HCT116 (cell line): ENCODE measurements around the gene PSPC1. TPM values are rescaled to one million over a fixed set of nuclear protein-coding genes. Genes with fewer than 3 reads are reported as not detected.

Source experiments
- ATAC-seq: fragments of 200-7000 bp; cut with Tn5 transposase; 2 replicates; pipeline ENCODE4 v1.9.1; 2020; ENCODE audit warnings: mild to moderate bottlenecking, moderate library complexity
- BruUV-seq: library from RNA; stranded (reverse); fragments of 400-500 nt; replicated peaks from 2 replicates; lab custom pipeline; 2021; lab: Mats Ljungman, UMichigan
- CTCF ChIA-PET: fragments of 300-600 bp; sonication (Branson Sonifier 250); formaldehyde crosslinking; loops from one replicate; lab custom pipeline; 2021; ENCODE audit warnings: antibody characterized with exemption; lab: Charles Lee
- POLR2A ChIA-PET: fragments of 300-600, 350-600 bp; sonication (Branson Sonifier 250); formaldehyde crosslinking; loops from one replicate; lab custom pipeline; 2021; ENCODE audit warnings: antibody characterized with exemption; lab: Charles Lee
- RAD21 ChIA-PET, 2 experiments: fragments of 300-600 bp; sonication (Branson Sonifier 250); formaldehyde crosslinking; loops; one replicate each; lab custom pipeline; 2023; ENCODE audit warnings: low total read pairs in 2 of 2; ENCODE audit not compliant: uncharacterized antibody in 2 of 2, unreplicated experiment in 2 of 2, low non-redundant PET in 1 of 2; lab: Charles Lee
- DNase-seq: peaks from one replicate; pipeline ENCODE4 v3.0.0-alpha.2; 2010; ENCODE audit warnings: low read depth, low spot score
- H2AFZ ChIP-seq: fragments of 200-600 bp; shearing (Covaris generic), sonication (generic); 2 replicates; pipeline ENCODE4 v1.6.1; 2017; ENCODE audit warnings: low read depth, mixed run types, mixed read lengths, antibody characterized with exemption, low read length; ENCODE audit not compliant: poor library complexity, severe bottlenecking
- H3K27ac ChIP-seq: 2 replicates; pipeline ENCODE4 v1.5.1; 2012; ENCODE audit warnings: low read depth, low read length
- H3K27me3 ChIP-seq: fragments of 200-600 bp; sonication (generic); 2 replicates; pipeline ENCODE4 v1.6.1; 2016; ENCODE audit warnings: mixed run types, low read length, mixed read lengths; ENCODE audit not compliant: insufficient read depth
- H3K36me3 ChIP-seq, 2 experiments: fragments of 200-500 bp in 1 of 2; fragments of 200-600 bp in 1 of 2; sonication (Bioruptor generic) in 1 of 2; sonication (generic) in 1 of 2; 2 replicates each; pipeline versions ENCODE4 v1.5.1 to v1.6.1; 2014 to 2016; ENCODE audit warnings: low read length in 2 of 2, inconsistent platforms in 1 of 2, mixed read lengths in 1 of 2, mixed run types in 1 of 2; ENCODE audit not compliant: insufficient read depth in 2 of 2, control insufficient read depth in 1 of 2
- H3K4me1 ChIP-seq, 2 experiments: fragments of 200-600 bp in 1 of 2; sonication (generic) in 1 of 2; 2 replicates each; pipeline versions ENCODE4 v1.5.1 to v1.6.1; 2012 to 2017; ENCODE audit warnings: low read length in 2 of 2, inconsistent platforms in 1 of 2, mild to moderate bottlenecking in 1 of 2, mixed read lengths in 1 of 2, mixed run types in 1 of 2, moderate library complexity in 1 of 2; ENCODE audit not compliant: insufficient read depth in 2 of 2, control insufficient read depth in 1 of 2
- H3K4me2 ChIP-seq: fragments of 200-600 bp; sonication (generic); 2 replicates; pipeline ENCODE4 v1.6.1; 2017; ENCODE audit warnings: mixed run types, low read length, mixed read lengths
- H3K4me3 ChIP-seq, 2 experiments: fragments of 200-600 bp in 1 of 2; sonication (generic) in 1 of 2; replicated peaks in 1 of 2; 2 replicates each; pipeline ENCODE4 v1.5.1; 2011 to 2016; ENCODE audit warnings: low read length in 2 of 2, control low read depth in 1 of 2, low read depth in 1 of 2, mild to moderate bottlenecking in 1 of 2, mixed read lengths in 1 of 2, mixed run types in 1 of 2
- H3K79me2 ChIP-seq: fragments of 200-600 bp; sonication (generic); 2 replicates; pipeline ENCODE4 v1.6.1; 2017; ENCODE audit warnings: mild to moderate bottlenecking, mixed run types, low read length, moderate library complexity, mixed read lengths; ENCODE audit not compliant: insufficient read depth
- H3K9ac ChIP-seq: fragments of 200-600 bp; sonication (generic); 2 replicates; pipeline ENCODE4 v1.6.1; 2016; ENCODE audit warnings: low read length, mixed read lengths
- H3K9me2 ChIP-seq: fragments of 200-600 bp; sonication (generic), shearing (Covaris generic); 2 replicates; pipeline ENCODE4 v1.6.1; 2017; ENCODE audit warnings: mixed run types, mild to moderate bottlenecking, moderate library complexity; ENCODE audit not compliant: insufficient read depth
- H3K9me3 ChIP-seq, 2 experiments: fragments of 200-500 bp in 1 of 2; fragments of 200-600 bp in 1 of 2; sonication (Bioruptor generic) in 1 of 2; sonication (generic) in 1 of 2; 2 replicates each; pipeline ENCODE4 v1.6.1; 2014 to 2017; ENCODE audit warnings: low read length in 2 of 2, mixed read lengths in 2 of 2, inconsistent platforms in 1 of 2, low read depth in 1 of 2, mild to moderate bottlenecking in 1 of 2, mixed run types in 1 of 2, moderate library complexity in 1 of 2; ENCODE audit not compliant: control insufficient read depth in 1 of 2, insufficient read depth in 1 of 2
- H4K20me1 ChIP-seq: fragments of 200-600 bp; sonication (generic), shearing (Covaris generic); 2 replicates; pipeline ENCODE4 v1.6.1; 2017; ENCODE audit warnings: mixed run types, mild to moderate bottlenecking, moderate library complexity; ENCODE audit not compliant: insufficient read depth
- ATF3 ChIP-seq: IDR thresholded peaks from 2 replicates; pipeline ENCODE4 v1.6.1; 2012
- CBX3 ChIP-seq: IDR thresholded peaks from 2 replicates; pipeline ENCODE4 v1.6.1; 2012; ENCODE audit warnings: low read depth
- CEBPB ChIP-seq: IDR thresholded peaks from 2 replicates; pipeline ENCODE4 v1.6.1; 2012; ENCODE audit warnings: low read depth
- EGR1 ChIP-seq: IDR thresholded peaks from 2 replicates; pipeline ENCODE4 v1.6.1; 2012; ENCODE audit warnings: low read depth
- ELF1 ChIP-seq: IDR thresholded peaks from 2 replicates; pipeline ENCODE4 v1.6.1; 2012; ENCODE audit warnings: low read depth, borderline replicate concordance
- EZH2 ChIP-seq: fragments of 200-600 bp; sonication (generic); IDR thresholded peaks from 2 replicates; pipeline ENCODE4 v1.6.1; 2017; ENCODE audit warnings: antibody characterized with exemption, mixed run types
- EZH2phosphoT487 ChIP-seq: fragments of 200-600 bp; IDR thresholded peaks from 2 replicates; pipeline ENCODE4 v1.6.1; 2018; ENCODE audit warnings: antibody characterized with exemption, borderline replicate concordance
- POLR2AphosphoS5 ChIP-seq: IDR thresholded peaks from 2 replicates; pipeline ENCODE4 v1.6.1; 2011; ENCODE audit warnings: mild to moderate bottlenecking, low read depth, low read length, moderate library complexity
- RAD21 ChIP-seq: IDR thresholded peaks from 2 replicates; pipeline ENCODE4 v1.6.1; 2012; ENCODE audit warnings: low read depth, mild to moderate bottlenecking
- SIN3A ChIP-seq: IDR thresholded peaks from 2 replicates; pipeline ENCODE4 v1.6.1; 2012; ENCODE audit warnings: low read depth
- SP1 ChIP-seq: IDR thresholded peaks from 2 replicates; pipeline ENCODE4 v1.6.1; 2012; ENCODE audit warnings: low read depth
- SRF ChIP-seq: IDR thresholded peaks from 2 replicates; pipeline ENCODE4 v1.6.1; 2012; ENCODE audit warnings: low read depth
- TCF7L2 ChIP-seq: IDR thresholded peaks from 2 replicates; pipeline ENCODE4 v1.7.0; 2011; ENCODE audit warnings: borderline replicate concordance, inconsistent platforms; ENCODE audit not compliant: insufficient read depth, insufficient read length; ENCODE audit errors: extremely low read depth
- YY1 ChIP-seq: IDR thresholded peaks from 2 replicates; pipeline ENCODE4 v1.6.1; 2011; ENCODE audit warnings: low read length, low read depth, moderate library complexity, mild to moderate bottlenecking; ENCODE audit not compliant: insufficient replicate concordance; ENCODE audit errors: extremely low read depth
- ZFX ChIP-seq: fragments of 450-650 bp; IDR thresholded peaks from 2 replicates; pipeline ENCODE4 v1.6.1; 2017
- intact Hi-C: fragments of 100-400 bp; cut with micrococcal nuclease; formaldehyde crosslinking; loops from 2 replicates; pipeline ENCODE4 v1.10.0; 2022
- total RNA-seq: library from RNA; stranded (reverse); gene quantifications from one replicate; pipeline ENCODE4 v1.2.1, GENCODE V29; 2021; ENCODE audit not compliant: unreplicated experiment
- TF ChIP-seq, protein P1 (sequence below), 3 experiments: fragments of 200-600 bp in 1 of 3; sonication (generic) in 1 of 3; IDR thresholded peaks in 2 of 3; conservative IDR thresholded peaks in 1 of 3; 2 replicates each; pipeline ENCODE4 v1.5.1; 2012 to 2017; ENCODE audit warnings: low read depth in 2 of 3, low read length in 2 of 3, antibody characterized with exemption in 1 of 3, borderline replicate concordance in 1 of 3, control low read depth in 1 of 3, mild to moderate bottlenecking in 1 of 3, mixed read lengths in 1 of 3, mixed run types in 1 of 3, moderate library complexity in 1 of 3; ENCODE audit not compliant: insufficient read depth in 1 of 3
- TF ChIP-seq, protein P2 (sequence below): IDR thresholded peaks from 2 replicates; pipeline ENCODE4 v1.6.1; 2011; ENCODE audit warnings: mild to moderate bottlenecking, low read length, moderate library complexity; ENCODE audit not compliant: insufficient replicate concordance; ENCODE audit errors: extremely low read depth
- TF ChIP-seq, protein P3 (sequence below): IDR thresholded peaks from 2 replicates; pipeline ENCODE4 v1.6.1; 2012; ENCODE audit warnings: low read depth

PSPC1 gene
- total RNA-seq, 1 experiment from 2014 or later: 57.7 TPM

DNA sequence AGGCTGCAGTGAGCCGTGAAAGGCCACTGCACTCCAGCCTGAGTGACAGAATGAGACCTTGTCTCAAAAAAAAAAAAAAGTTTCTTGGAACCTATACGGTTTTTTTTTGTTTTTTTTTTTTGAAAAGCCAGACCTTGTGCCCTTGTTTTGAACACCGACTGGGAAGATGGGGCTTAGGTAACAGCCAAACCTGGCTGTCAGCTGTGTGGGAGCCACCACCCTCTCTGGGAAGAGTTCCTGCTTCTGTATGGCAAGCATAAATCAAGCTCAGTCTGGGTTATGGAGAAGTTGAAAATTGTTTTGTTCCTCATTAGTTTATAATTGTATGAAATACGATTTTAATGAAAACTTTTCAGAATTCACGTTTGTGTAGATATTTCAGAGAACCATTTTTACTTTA is 109.8 kb downstream of the PSPC1 start:
- Histone ChIP-seq H3K4me2 (no peak overlapping the region), H4K20me1 (no peaks in the 10 kb centered on the region; the same call in 1 of the 2 replicates), H3K9me2 (no peaks in the 10 kb centered on the region), H3K79me2 (no peaks in the 10 kb centered on the region), H3K27me3 (no peaks in the 10 kb centered on the region), H3K27ac (no peak overlapping the region), H3K4me3 (no peak overlapping the region), H3K9me3 (no peaks in the 10 kb centered on the region), H2AFZ (no peak overlapping the region), H3K36me3 (peaks cover 40 to 50% of the 10 kb centered on the region in 2 experiments), H3K9ac (no peak overlapping the region), H3K4me1 (no peaks in the 10 kb centered on the region)
- no peak for DNase-seq
- TF ChIP-seq, protein P1, sequence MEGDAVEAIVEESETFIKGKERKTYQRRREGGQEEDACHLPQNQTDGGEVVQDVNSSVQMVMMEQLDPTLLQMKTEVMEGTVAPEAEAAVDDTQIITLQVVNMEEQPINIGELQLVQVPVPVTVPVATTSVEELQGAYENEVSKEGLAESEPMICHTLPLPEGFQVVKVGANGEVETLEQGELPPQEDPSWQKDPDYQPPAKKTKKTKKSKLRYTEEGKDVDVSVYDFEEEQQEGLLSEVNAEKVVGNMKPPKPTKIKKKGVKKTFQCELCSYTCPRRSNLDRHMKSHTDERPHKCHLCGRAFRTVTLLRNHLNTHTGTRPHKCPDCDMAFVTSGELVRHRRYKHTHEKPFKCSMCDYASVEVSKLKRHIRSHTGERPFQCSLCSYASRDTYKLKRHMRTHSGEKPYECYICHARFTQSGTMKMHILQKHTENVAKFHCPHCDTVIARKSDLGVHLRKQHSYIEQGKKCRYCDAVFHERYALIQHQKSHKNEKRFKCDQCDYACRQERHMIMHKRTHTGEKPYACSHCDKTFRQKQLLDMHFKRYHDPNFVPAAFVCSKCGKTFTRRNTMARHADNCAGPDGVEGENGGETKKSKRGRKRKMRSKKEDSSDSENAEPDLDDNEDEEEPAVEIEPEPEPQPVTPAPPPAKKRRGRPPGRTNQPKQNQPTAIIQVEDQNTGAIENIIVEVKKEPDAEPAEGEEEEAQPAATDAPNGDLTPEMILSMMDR (IDR thresholded peaks at IDR 0.05 in 2 of 3, conservative IDR thresholded peaks at IDR 0.05 in 1 of 3; ENCODE audit: borderline replicate concordance in 1 of 3, insufficient read depth in 1 of 3, low read depth in 2 of 3, low read length in 2 of 3): no peak
- TF ChIP-seq ZFX: no peak
- no peak for TF ChIP-seq RAD21
- no peak for TF ChIP-seq ATF3
- no peak for TF ChIP-seq SP1
- TF ChIP-seq CBX3: no peak
- no peak for TF ChIP-seq SIN3A
- TF ChIP-seq CEBPB: no peak
- TF ChIP-seq, protein P2, sequence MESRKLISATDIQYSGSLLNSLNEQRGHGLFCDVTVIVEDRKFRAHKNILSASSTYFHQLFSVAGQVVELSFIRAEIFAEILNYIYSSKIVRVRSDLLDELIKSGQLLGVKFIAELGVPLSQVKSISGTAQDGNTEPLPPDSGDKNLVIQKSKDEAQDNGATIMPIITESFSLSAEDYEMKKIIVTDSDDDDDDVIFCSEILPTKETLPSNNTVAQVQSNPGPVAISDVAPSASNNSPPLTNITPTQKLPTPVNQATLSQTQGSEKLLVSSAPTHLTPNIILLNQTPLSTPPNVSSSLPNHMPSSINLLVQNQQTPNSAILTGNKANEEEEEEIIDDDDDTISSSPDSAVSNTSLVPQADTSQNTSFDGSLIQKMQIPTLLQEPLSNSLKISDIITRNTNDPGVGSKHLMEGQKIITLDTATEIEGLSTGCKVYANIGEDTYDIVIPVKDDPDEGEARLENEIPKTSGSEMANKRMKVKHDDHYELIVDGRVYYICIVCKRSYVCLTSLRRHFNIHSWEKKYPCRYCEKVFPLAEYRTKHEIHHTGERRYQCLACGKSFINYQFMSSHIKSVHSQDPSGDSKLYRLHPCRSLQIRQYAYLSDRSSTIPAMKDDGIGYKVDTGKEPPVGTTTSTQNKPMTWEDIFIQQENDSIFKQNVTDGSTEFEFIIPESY: no peak
- no peak for TF ChIP-seq ELF1
- no peak for TF ChIP-seq EZH2phosphoT487
- TF ChIP-seq SRF: no peak
- no peak for TF ChIP-seq TCF7L2
- no peak for TF ChIP-seq EZH2
- no peak for TF ChIP-seq YY1
- TF ChIP-seq, protein P3, sequence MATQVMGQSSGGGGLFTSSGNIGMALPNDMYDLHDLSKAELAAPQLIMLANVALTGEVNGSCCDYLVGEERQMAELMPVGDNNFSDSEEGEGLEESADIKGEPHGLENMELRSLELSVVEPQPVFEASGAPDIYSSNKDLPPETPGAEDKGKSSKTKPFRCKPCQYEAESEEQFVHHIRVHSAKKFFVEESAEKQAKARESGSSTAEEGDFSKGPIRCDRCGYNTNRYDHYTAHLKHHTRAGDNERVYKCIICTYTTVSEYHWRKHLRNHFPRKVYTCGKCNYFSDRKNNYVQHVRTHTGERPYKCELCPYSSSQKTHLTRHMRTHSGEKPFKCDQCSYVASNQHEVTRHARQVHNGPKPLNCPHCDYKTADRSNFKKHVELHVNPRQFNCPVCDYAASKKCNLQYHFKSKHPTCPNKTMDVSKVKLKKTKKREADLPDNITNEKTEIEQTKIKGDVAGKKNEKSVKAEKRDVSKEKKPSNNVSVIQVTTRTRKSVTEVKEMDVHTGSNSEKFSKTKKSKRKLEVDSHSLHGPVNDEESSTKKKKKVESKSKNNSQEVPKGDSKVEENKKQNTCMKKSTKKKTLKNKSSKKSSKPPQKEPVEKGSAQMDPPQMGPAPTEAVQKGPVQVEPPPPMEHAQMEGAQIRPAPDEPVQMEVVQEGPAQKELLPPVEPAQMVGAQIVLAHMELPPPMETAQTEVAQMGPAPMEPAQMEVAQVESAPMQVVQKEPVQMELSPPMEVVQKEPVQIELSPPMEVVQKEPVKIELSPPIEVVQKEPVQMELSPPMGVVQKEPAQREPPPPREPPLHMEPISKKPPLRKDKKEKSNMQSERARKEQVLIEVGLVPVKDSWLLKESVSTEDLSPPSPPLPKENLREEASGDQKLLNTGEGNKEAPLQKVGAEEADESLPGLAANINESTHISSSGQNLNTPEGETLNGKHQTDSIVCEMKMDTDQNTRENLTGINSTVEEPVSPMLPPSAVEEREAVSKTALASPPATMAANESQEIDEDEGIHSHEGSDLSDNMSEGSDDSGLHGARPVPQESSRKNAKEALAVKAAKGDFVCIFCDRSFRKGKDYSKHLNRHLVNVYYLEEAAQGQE: no peak
- no peak for TF ChIP-seq POLR2AphosphoS5
- no peak for TF ChIP-seq EGR1
- no peak for ATAC-seq
- CTCF ChIA-PET: no interaction called here
- RAD21 ChIA-PET: no interaction called here
- POLR2A ChIA-PET: no interaction called here
- intact Hi-C loops: no loop called here
- TSS peak; percentile 10 for BruUV-seq
